Measurements from ENCODE around the gene BBIP1. TPM values are rescaled to one million over a fixed set of nuclear protein-coding genes. Genes with fewer than 3 reads are reported as not detected.
A peak's percentile ranks its signal among the peaks of the same experiment; 100 is the strongest.

The BBIP1 gene
- total and polyA plus RNA-seq, 4 experiments from 2014 or later: 24.4 to 46.8 (median 35.7) TPM

DNA sequence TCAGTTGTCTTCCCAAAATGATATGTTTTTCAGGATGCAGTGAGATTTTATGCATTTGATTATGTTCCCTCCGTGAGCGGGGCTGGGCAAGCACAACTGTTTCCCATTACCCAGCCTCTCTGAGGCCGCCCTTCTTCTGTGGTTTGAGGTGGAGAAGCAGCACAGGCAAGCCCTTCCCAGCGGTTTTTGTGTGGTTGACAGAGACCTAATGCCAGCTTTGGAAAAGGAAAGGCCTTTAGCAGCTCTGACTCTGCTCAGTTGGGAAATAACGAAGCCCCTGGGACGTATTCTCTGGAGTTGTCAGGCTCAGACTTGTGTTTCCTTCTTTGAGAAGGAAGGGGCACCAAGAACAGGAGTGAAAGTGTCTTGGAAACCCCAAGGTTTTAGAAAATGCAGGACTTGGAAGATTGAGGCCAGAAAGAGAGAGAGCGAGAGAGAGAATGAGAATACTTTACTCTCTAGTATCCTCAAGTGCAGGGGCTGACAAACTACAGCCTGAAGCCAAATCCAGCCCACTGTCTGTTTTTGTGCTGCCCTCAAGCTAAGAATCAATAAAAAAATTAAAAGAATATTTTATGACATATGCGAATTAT, 67.9 kb downstream of the BBIP1 start:
- Histone ChIP-seq H3K27ac (ENCODE audit: low read depth, low read length) (no peak overlapping the region), H3K27me3 (ENCODE audit: insufficient read depth, low read length) (no peaks in the 10 kb centered on the region), H3K9me3 (ENCODE audit: control insufficient read depth in 1 of 2, low read length in 2 of 2) (no peaks in the 10 kb centered on the region), H3K36me3 (ENCODE audit: insufficient read depth, low read length) (no peaks in the 10 kb centered on the region), H3K4me3 (ENCODE audit: low read length in 2 of 2) (peak overlapping the region in 1 of 2 donors; percentile 11), H3K4me1 (ENCODE audit: insufficient read depth, low read length) (peaks cover 70% of the 10 kb centered on the region)
- ChIA-PET CTCF (ENCODE audit: partially characterized antibody) (interaction anchor here (2.0 to 2.5 kb wide), 2 partner anchors 9 to 48 kb away, joined by 6 to 7 read pairs; no protein-coding TSS in a partner anchor), POLR2A (ENCODE audit: partially characterized antibody) (interaction anchor here (0.8 to 5.9 kb wide), 11 partner anchors 8 to 49 kb away, joined by 3 to 89 read pairs (median 4); partner anchors contain the start of gene PDCD4)
- peak in 1 of 5 donors; percentile 36 for DNase-seq
- Mint-ChIP-seq H3K9me3 (no peaks in the 10 kb centered on the region), H3K4me1 (peaks cover 59 to 90% (median 76%) of the 10 kb centered on the region in 4 donors), H3K4me3 (peak overlapping the region; percentile 18 to 88 (median 74)), H3K27ac (peak overlapping the region; percentile 22 to 92 (median 84)), H3K36me3 (no peaks in the 10 kb centered on the region), H3K27me3 (no peaks in the 10 kb centered on the region)
- intact Hi-C loops (cut with micrococcal nuclease): loop anchor here (2.0 kb wide), 1 partner anchor 14 kb away; no protein-coding TSS in a partner anchor

DNA sequence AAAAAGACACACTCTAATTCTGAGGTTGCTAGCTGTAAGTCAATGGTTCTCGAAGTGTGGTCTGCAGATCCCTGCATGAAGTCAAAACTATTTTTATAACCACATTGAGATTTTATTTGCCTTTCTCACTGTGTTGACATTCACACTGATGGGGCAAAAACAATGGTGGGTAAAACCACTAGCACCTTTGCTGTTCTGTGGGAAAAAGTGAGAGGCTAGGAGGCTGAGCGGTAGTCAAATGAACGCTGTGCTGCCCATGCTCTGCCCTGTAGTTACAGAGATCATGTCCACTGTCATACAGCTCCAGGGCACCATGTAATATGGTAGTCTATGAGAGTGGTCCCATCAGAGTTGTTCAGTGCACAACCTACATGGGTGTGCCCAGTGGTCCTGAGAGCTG, 68.9 kb downstream of the BBIP1 start:
- H3K4me1 Mint-ChIP-seq: peaks cover 53 to 90% (median 73%) of the 10 kb centered on the region in 4 donors
- H3K36me3 ChIP-seq (ENCODE audit: insufficient read depth, low read length): no peaks in the 10 kb centered on the region
- no peaks in the 10 kb centered on the region for H3K9me3 Mint-ChIP-seq
- H3K27ac Mint-ChIP-seq: peak overlapping the region in 4 of 7 donors; percentile 60 to 91 (median 82)
- intact Hi-C loops (cut with micrococcal nuclease): loop anchor here (2.0 kb wide), 1 partner anchor 15 kb away; no protein-coding TSS in a partner anchor
- H3K4me3 ChIP-seq (ENCODE audit: low read length in 2 of 2): no peak overlapping the region
- ChIA-PET POLR2A (ENCODE audit: partially characterized antibody) (interaction anchor here (0.8 to 5.9 kb wide), 8 partner anchors 9 to 47 kb away, joined by 3 to 89 read pairs (median 5); partner anchors contain the start of gene PDCD4), CTCF (ENCODE audit: partially characterized antibody) (no interaction called here)
- H3K4me1 ChIP-seq (ENCODE audit: insufficient read depth, low read length): peaks cover 65% of the 10 kb centered on the region
- H3K27me3 ChIP-seq (ENCODE audit: insufficient read depth, low read length): no peaks in the 10 kb centered on the region
- no peak overlapping the region for H3K27ac ChIP-seq (ENCODE audit: low read depth, low read length)
- DNase-seq: no peak
- no peaks in the 10 kb centered on the region for H3K9me3 ChIP-seq (ENCODE audit: control insufficient read depth in 1 of 2, low read length in 2 of 2)
- peak overlapping the region in 7 of 8 donors; percentile 8 to 77 (median 40) for H3K4me3 Mint-ChIP-seq
- H3K36me3 Mint-ChIP-seq: no peaks in the 10 kb centered on the region
- H3K27me3 Mint-ChIP-seq: no peaks in the 10 kb centered on the region

Other genes with a start within 250 kb of the BBIP1 start
- gene PDCD4, start 47.3 kb downstream of the BBIP1 start, total RNA-seq: 100 to 1,000 TPM; 358 to 376 TPM
- 100 to 1,000 TPM; 329 to 494 TPM for gene PDCD4, start 47.3 kb downstream of the BBIP1 start, polyA plus RNA-seq
- 10 to 100 TPM; 67.9 to 69.4 TPM for gene SHOC2, start 424 bp upstream of the BBIP1 start, total RNA-seq
- 10 to 100 TPM; 49.8 to 61.3 TPM for gene SHOC2, start 424 bp upstream of the BBIP1 start, polyA plus RNA-seq
- not detected for gene ADRA2A, start 157.8 kb upstream of the BBIP1 start, total RNA-seq
- gene ADRA2A, start 157.8 kb upstream of the BBIP1 start, polyA plus RNA-seq: not detected

Data from CD4-positive, alpha-beta memory T cell (primary cell).